ENCODE results near the gene AGAP3.
A peak's percentile ranks its signal among the peaks of the same experiment; 100 is the strongest.

Gene AGAP3

DNA sequence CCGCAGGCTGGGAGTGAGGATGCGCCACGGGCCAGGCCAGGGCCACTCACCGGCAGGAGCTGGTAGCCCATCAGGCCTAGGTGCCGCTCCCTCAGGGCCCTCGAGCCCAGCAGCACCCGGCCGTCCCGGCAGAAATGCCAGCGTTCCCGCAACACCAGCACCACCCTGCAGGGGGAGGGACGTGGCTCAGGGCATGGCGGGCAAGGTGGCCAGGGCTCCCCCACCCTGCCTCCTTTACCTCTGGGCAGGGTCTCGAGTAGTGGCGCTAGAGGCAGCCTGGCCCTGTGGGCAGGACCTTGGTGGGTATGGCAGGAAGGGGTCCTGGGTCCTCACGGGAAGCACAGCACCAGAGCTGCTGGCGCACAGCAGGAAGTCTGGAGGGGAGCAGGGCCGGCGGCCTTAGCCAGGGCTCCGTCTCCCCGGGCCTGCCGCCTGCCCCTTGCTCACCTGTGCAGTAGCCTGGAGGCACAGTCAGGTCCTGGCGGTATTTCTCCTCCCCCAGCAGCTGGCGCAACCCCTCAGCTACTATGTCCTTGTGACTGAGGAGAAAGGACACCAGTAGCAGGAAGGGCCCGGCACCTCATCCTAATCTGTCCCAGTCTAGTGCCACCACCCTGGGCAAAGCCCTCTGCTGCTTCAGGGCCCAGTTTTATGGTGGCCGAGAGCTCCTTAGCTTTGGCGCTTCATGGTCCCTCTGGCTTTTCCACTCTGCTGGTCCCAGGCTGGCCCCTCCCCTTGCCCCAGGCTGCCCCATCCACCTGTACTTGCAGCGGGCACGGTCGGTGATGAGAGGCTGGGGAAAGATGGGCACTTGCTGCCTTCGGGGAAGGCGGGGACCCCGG is 9.2 kb upstream of the AGAP3 start:
- peaks cover 78% of the 10 kb centered on the region for H3K36me3 ChIP-seq (ENCODE audit: insufficient read depth, low read length)
- no peak overlapping the region for H3K4me2 ChIP-seq (ENCODE audit: insufficient read depth, low read length)
- peak; percentile 33 for DNase-seq

GRCh38 chr7:151077705-151078232 is 8.5 kb upstream of the AGAP3 start:
- H3K4me1 ChIP-seq (ENCODE audit: insufficient read depth, low read length), result peaks cover 45% of the 10 kb centered on the region
- DNase-seq, result no peak
- no peaks in the 10 kb centered on the region for H3K9me3 ChIP-seq (ENCODE audit: insufficient read depth, low read length, severe bottlenecking)
- peaks cover 76% of the 10 kb centered on the region for H3K36me3 ChIP-seq (ENCODE audit: insufficient read depth, low read length)
- ATAC-seq (ENCODE audit: insufficient read depth, low read depth), result no peak
- H3K27ac ChIP-seq (ENCODE audit: low read length), result 0 out of 2 replicates have a peak overlapping the region, but pooled peaks have one; percentile 13
- peaks cover 44% of the 10 kb centered on the region for H3K79me2 ChIP-seq (ENCODE audit: insufficient read depth, low read length)
- H3K4me2 ChIP-seq (ENCODE audit: insufficient read depth, low read length), result no peak overlapping the region
- H3K27me3 ChIP-seq (ENCODE audit: insufficient read depth, low read length, poor library complexity), result no peaks in the 10 kb centered on the region
- TF ChIP-seq EZH2 (IDR thresholded peaks at IDR 0.05; ENCODE audit: borderline replicate concordance, low read depth, low read length, severe bottlenecking), result no peak
- TF ChIP-seq, protein P1, sequence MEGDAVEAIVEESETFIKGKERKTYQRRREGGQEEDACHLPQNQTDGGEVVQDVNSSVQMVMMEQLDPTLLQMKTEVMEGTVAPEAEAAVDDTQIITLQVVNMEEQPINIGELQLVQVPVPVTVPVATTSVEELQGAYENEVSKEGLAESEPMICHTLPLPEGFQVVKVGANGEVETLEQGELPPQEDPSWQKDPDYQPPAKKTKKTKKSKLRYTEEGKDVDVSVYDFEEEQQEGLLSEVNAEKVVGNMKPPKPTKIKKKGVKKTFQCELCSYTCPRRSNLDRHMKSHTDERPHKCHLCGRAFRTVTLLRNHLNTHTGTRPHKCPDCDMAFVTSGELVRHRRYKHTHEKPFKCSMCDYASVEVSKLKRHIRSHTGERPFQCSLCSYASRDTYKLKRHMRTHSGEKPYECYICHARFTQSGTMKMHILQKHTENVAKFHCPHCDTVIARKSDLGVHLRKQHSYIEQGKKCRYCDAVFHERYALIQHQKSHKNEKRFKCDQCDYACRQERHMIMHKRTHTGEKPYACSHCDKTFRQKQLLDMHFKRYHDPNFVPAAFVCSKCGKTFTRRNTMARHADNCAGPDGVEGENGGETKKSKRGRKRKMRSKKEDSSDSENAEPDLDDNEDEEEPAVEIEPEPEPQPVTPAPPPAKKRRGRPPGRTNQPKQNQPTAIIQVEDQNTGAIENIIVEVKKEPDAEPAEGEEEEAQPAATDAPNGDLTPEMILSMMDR (IDR thresholded peaks at IDR 0.05; ENCODE audit: borderline replicate concordance, extremely low read depth, low read length, poor library complexity, severe bottlenecking), result no peak
- no peak overlapping the region for H3K4me3 ChIP-seq (ENCODE audit: low read depth in 1 of 2, low read length in 2 of 2)
- peaks cover 39% of the 10 kb centered on the region for H4K20me1 ChIP-seq (ENCODE audit: insufficient read depth, low read length)
- no peak overlapping the region for H3K9ac ChIP-seq (ENCODE audit: low read depth, low read length)
- no peak overlapping the region for H2AFZ ChIP-seq (ENCODE audit: low read depth, low read length)

More for the DNA sequence above, 9.2 kb upstream of the AGAP3 start:
- Histone ChIP-seq H3K27me3 (ENCODE audit: insufficient read depth, low read length, poor library complexity) (no peaks in the 10 kb centered on the region), H3K27ac (ENCODE audit: low read length) (no peak overlapping the region), H3K9ac (ENCODE audit: low read depth, low read length) (no peak overlapping the region), H3K4me3 (ENCODE audit: low read depth in 1 of 2, low read length in 2 of 2) (no peak overlapping the region), H3K9me3 (ENCODE audit: insufficient read depth, low read length, severe bottlenecking) (no peaks in the 10 kb centered on the region), H4K20me1 (ENCODE audit: insufficient read depth, low read length) (peaks cover 39% of the 10 kb centered on the region), H2AFZ (ENCODE audit: low read depth, low read length) (no peak overlapping the region), H3K4me1 (ENCODE audit: insufficient read depth, low read length) (peaks cover 39% of the 10 kb centered on the region), H3K79me2 (ENCODE audit: insufficient read depth, low read length) (peaks cover 37% of the 10 kb centered on the region)
- no peak for ATAC-seq (ENCODE audit: insufficient read depth, low read depth)
- TF ChIP-seq, protein P1 (IDR thresholded peaks at IDR 0.05; ENCODE audit: borderline replicate concordance, extremely low read depth, low read length, poor library complexity, severe bottlenecking), result peak; percentile 47
- TF ChIP-seq EZH2 (IDR thresholded peaks at IDR 0.05; ENCODE audit: borderline replicate concordance, low read depth, low read length, severe bottlenecking), result no peak

GRCh38 chr7:151078233-151079040 is 7.8 kb upstream of the AGAP3 start:
- H3K36me3 ChIP-seq (ENCODE audit: insufficient read depth, low read length), result peaks cover 76% of the 10 kb centered on the region

More at GRCh38 chr7:151078233-151079040, 7.8 kb upstream of the AGAP3 start:
- peak; percentile 30 for DNase-seq
- no peak overlapping the region for H2AFZ ChIP-seq (ENCODE audit: low read depth, low read length)
- no peaks in the 10 kb centered on the region for H3K9me3 ChIP-seq (ENCODE audit: insufficient read depth, low read length, severe bottlenecking)
- H3K4me2 ChIP-seq (ENCODE audit: insufficient read depth, low read length), result peak overlapping the region; percentile 97
- 0 out of 2 replicates have a peak overlapping the region, but pooled peaks have one; percentile 13 for H3K27ac ChIP-seq (ENCODE audit: low read length)
- H3K79me2 ChIP-seq (ENCODE audit: insufficient read depth, low read length), result peaks cover 49% of the 10 kb centered on the region
- ATAC-seq (ENCODE audit: insufficient read depth, low read depth), result no peak
- no peak for TF ChIP-seq EZH2 (IDR thresholded peaks at IDR 0.05; ENCODE audit: borderline replicate concordance, low read depth, low read length, severe bottlenecking)
- TF ChIP-seq, protein P1 (IDR thresholded peaks at IDR 0.05; ENCODE audit: borderline replicate concordance, extremely low read depth, low read length, poor library complexity, severe bottlenecking), result no peak
- peak overlapping the region in 1 of 2 experiments; percentile 93; a peak in 1 of 4 replicates for H3K4me3 ChIP-seq (ENCODE audit: low read depth in 1 of 2, low read length in 2 of 2)
- H4K20me1 ChIP-seq (ENCODE audit: insufficient read depth, low read length), result peaks cover 39% of the 10 kb centered on the region
- H3K4me1 ChIP-seq (ENCODE audit: insufficient read depth, low read length), result peaks cover 46% of the 10 kb centered on the region
- no peaks in the 10 kb centered on the region for H3K27me3 ChIP-seq (ENCODE audit: insufficient read depth, low read length, poor library complexity)
- no peak overlapping the region for H3K9ac ChIP-seq (ENCODE audit: low read depth, low read length)

All from DND-41 (cell line).